GM23248 (cell line): ENCODE measurements around the gene SEMA4C.

Experiments
- EZH2 ChIP-seq: fragments of 200-600 bp; sonication (generic); IDR thresholded peaks from 2 replicates; pipeline ENCODE4 v1.6.1; 2018; ENCODE audit warnings: antibody characterized with exemption, mild to moderate bottlenecking; ENCODE audit not compliant: insufficient read depth, poor library complexity, severe bottlenecking
- EZH2phosphoT487 ChIP-seq: fragments of 200-600 bp; sonication (generic); IDR thresholded peaks from 2 replicates; pipeline ENCODE4 v1.6.1; 2018; ENCODE audit warnings: antibody characterized with exemption, moderate library complexity, mild to moderate bottlenecking, low read depth; ENCODE audit not compliant: insufficient read depth

DNA sequence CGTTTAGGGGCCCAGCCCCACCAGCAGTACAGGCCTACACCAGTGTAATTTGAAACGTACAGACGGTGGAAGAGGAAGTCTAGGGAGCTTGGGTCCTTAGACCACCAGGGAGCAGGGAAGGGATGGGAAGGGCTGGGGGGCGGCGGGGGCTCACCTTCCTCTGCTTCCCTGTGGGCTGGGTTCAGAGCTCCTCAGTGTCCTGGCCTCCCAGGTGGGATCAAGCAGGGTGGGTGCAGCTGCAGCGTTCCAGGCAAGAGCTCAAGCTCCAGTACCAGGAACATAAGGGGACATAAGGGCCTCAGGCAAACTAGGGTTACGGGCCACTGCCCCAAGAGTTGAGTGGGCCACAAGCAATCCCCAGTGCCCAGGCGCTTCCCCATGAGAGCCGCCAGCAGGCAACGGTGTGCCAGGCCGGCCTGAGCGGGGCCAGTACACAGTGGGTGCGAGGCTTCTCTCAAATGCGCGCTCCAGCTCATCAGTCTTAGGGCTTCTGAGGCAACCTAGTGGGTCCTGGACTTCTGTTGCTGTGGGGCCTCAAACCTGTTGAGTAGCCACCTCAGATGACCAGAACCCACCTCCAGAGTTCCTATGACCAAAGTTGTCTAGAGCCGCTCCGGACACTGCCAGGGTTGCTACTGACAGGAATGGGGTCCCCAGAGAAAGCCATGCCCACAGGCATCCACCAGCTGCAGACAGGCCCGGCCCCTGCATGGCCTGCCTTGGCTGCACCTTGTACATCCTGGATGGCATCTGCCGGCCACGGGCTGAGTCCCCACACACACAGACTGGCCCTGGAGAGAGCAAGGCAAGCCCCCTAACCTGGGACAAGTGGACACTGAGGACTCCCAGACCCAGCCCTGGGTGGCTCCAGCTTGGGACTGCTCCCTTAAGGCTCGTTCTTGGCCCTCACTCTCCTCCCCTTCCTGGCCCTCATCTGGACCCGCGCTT lies 31.3 kb downstream of the SEMA4C start:
- TF ChIP-seq EZH2 (no peak), EZH2phosphoT487 (no peak)
